HG03521 (cell line): ENCODE results near the gene GPR35.
A peak's percentile ranks its signal among the peaks of the same experiment; 100 is the strongest.

Source experiments
- ATAC-seq: cut with Tn5 transposase; IDR thresholded peaks from one replicate; pipeline ENCODE4 v1.9.1; 2021; ENCODE audit warnings: mild to moderate bottlenecking, moderate library complexity; ENCODE audit not compliant: unreplicated experiment

The GPR35 gene

GRCh38 chr2:240624950-240625621 is at the start of gene GPR35:
Gene GPR35 (plus strand): TSS chr2:240625480. CDS start chr2:240629953, 4,473 bp downstream.
- ATAC-seq = no peak

GRCh38 chr2:240576036-240576435 is 49.2 kb upstream of the GPR35 start:
- no peak for ATAC-seq

- no peak for ATAC-seq
Measured at GRCh38 chr2:240576436-240577205, 48.7 kb upstream of the GPR35 start.

- no peak for ATAC-seq
Measured at GRCh38 chr2:240577281-240578109, 47.8 kb upstream of the GPR35 start.

GRCh38 chr2:240578110-240578450 is 47.2 kb upstream of the GPR35 start:
- ATAC-seq = no peak

GRCh38 chr2:240578488-240578887 is 46.8 kb upstream of the GPR35 start:
- no peak for ATAC-seq

GRCh38 chr2:240579071-240579762 is 46.1 kb upstream of the GPR35 start:
- ATAC-seq = peak; percentile 6

GRCh38 chr2:240579771-240580614 is 45.3 kb upstream of the GPR35 start:
- peak; percentile 32 for ATAC-seq

- ATAC-seq = no peak
Measured at GRCh38 chr2:240581811-240582210, 43.5 kb upstream of the GPR35 start.

GRCh38 chr2:240582781-240583180 is 42.5 kb upstream of the GPR35 start:
- no peak for ATAC-seq

- no peak for ATAC-seq
Measured at GRCh38 chr2:240583774-240584173, 41.5 kb upstream of the GPR35 start.

- peak; percentile 44 for ATAC-seq
Measured at GRCh38 chr2:240584486-240585031, 40.7 kb upstream of the GPR35 start.

GRCh38 chr2:240585101-240585500 is 40.2 kb upstream of the GPR35 start:
- ATAC-seq = no peak

GRCh38 chr2:240585681-240586197 is 39.5 kb upstream of the GPR35 start:
- ATAC-seq = no peak

GRCh38 chr2:240586198-240586918 is 38.9 kb upstream of the GPR35 start, which contains the start of gene CAPN10:
Gene CAPN10 (plus strand): TSS chr2:240586734. CDS start chr2:240586912, 178 bp downstream.
- peak; percentile 61 for ATAC-seq

GRCh38 chr2:240586919-240587800 is 38.1 kb upstream of the GPR35 start:
- peak; percentile 1 for ATAC-seq

- ATAC-seq = no peak
Measured at GRCh38 chr2:240588006-240588655, 37.1 kb upstream of the GPR35 start.
